ENCODE results near the gene AFM.
"Not testable (repeated sequence)": the region's sequence is repeated elsewhere in the genome, so short reads cannot be mapped to it uniquely, and the experiment has no call there.

Gene AFM

DNA sequence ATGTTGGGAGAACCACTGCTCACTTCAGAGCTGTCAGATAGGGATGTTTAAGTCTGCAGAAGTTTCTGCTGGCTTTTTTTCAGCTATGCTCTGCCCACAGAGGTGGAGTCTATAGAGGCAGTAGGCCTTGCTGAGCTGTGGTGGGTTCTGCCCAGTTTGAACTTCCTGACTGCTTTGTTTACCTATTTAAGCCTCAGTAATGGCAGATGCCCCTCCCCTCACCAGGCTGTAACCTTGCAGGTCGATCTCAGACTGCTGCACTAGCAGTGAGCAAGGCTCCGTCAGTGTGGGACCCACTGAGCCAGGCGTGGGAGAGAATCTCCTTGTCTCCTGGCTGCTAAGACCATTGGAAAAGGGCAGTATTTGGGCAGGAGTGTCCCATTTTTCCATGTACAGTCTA lies 36.8 kb downstream of the AFM start:
- DNase-seq: no peak

DNA sequence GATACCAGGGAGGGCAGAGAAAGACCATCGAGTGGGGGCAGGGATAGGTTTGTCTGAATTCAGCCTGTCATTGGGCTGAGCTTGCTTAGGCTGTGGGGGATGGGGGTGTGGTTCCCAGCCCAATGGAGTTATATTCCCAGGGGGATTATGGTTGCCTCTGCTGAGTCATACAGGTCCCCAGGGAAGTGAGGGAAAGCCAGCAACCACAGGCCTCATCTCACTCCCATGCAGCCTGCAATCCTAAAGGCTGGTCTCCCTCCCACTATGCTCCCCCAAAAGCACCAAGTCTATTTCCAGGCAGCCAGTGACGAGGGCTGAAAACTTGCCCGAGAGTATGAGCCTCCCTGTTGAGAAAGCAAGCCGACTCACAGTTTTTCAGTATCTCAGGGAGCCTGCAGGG lies 39.3 kb downstream of the AFM start:
- DNase-seq: no peak

DNA sequence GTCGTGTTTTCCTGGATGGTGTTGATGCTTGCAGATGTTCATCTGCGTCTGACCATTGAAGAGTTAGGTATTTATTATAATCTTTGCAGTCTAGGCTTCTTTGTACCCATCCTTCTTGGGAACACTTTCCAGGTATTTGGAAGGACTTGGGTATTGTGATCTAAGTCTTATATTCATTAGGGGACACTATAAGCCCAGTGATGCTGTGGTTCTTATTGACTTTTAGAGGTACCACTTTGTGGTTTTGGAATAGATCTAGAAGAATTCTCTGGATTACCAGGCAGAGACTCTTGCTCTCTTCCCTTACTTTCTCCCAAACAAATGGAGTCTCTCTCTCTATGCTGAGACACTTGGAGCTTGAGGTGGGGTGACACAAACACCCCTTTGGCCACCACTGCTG lies 41.6 kb downstream of the AFM start:
- no peak for DNase-seq

GRCh38 chr4:73525611-73526010 lies 44.1 kb downstream of the AFM start:
- no peak for DNase-seq

DNA sequence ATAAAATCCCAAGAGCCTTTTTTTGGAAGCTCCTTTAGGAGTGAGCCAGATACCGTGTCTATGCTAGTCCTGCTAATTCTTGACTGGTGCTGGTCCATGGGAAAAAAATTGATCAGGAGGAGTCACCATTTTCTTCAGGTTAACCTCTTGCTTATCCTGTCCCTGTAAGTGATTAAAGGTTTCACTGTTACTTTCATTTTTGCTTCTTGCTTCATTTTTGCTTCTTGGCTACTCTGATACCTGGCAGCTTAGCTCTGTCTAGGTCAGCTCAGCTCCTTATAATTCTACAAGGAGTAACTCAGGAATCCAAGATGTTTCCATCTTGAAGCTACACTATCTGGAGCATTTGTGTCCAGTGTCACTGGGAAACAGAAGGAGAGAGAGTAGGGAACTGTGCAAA lies 45.7 kb downstream of the AFM start:
- DNase-seq: no peak

- no peak for DNase-seq
Observed at GRCh38 chr4:73528171-73528570, 46.6 kb downstream of the AFM start.

GRCh38 chr4:73533515-73534422 lies 52.2 kb downstream of the AFM start:
- no peak for DNase-seq

GRCh38 chr4:73538162-73538561 lies 56.6 kb downstream of the AFM start:
- DNase-seq: no peak

DNA sequence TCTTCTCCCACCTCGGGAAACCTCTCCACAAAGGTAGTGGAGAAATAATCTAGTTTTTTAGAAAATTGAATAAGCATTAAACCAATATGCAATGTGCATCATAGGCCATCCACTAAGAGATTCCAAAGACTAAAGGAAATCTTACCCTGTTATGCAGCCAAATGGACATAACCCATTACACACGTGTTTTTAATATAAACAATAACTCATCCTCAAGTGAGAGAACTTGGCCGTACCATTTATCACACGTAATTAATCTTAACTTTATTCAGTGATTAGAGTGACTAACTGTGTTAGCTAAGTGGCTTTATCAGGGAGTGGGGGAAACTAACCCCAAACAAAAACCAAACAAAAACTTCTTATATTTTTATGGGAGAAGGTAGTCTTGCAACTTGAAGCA lies 57.8 kb downstream of the AFM start:
- no peak for DNase-seq

DNA sequence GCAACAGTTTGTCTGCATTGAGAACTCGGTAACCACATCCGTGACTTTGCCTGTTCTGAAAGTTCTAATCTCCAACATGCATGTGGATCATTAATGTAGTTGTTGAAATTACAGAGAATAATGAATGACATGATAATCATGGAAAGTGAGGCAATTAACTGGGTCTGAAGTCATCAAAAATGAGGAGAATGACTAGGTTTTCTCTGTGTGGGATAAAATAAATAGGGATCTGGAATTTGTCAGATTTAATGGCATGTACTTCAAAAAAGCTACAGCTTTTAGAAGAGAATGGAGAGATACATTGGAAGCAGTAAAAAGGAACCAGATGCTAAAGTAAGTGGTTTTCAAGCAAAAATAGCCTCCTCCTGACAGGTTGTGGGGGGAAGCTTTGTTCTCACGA lies 59.3 kb downstream of the AFM start:
- DNase-seq: no peak

GRCh38 chr4:73541251-73541650 lies 59.7 kb downstream of the AFM start:
- no peak for DNase-seq

DNA sequence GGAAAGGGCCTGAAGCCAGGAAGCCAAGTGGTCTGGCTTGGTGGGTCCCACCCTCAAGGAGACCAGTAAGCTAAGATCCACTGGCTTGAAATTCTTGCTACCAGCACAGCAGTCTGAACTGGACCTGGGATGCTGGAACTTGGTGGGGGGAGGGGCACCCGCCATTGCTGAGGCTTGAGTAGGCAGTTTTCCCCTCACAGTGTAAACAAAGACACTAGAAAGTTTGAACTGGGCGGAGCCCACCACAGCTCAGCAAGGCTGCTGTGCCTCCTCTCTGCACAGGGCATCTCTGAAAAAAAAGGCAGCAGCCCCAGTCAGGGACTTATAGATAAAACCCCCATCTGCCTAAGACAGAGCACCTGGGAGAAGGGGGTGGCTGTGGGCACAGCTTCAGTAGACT lies 63.1 kb downstream of the AFM start:
- no peak for DNase-seq

DNA sequence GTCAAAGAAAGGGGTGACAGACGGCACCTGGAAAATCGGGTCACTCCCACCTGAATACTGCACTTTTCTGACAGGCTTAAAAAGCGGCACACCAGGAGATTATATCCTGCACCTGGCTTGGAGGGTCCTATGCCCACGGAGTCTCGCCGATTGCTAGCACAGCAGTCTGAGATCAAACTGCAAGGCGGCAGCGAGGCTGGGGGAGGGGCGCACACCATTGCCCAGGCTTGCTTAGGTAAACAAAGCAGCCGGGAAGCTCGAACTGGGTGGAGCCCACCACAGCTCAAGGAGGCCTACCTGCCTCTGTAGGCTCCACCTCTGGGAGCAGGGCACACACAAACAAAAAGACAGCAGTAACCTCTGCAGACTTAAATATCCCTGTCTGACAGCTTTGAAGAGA lies 69.3 kb downstream of the AFM start:
- not testable (repeated sequence) for DNase-seq
